ENCODE data around the gene PARP12. TPM values are rescaled to one million over a fixed set of nuclear protein-coding genes. Genes with fewer than 3 reads are reported as not detected.

Gene PARP12
- polyA plus RNA-seq, 1 donor (not counting 4 experiments of a cell fraction or from before 2014, with no cell fraction given) = 66.0 TPM

DNA sequence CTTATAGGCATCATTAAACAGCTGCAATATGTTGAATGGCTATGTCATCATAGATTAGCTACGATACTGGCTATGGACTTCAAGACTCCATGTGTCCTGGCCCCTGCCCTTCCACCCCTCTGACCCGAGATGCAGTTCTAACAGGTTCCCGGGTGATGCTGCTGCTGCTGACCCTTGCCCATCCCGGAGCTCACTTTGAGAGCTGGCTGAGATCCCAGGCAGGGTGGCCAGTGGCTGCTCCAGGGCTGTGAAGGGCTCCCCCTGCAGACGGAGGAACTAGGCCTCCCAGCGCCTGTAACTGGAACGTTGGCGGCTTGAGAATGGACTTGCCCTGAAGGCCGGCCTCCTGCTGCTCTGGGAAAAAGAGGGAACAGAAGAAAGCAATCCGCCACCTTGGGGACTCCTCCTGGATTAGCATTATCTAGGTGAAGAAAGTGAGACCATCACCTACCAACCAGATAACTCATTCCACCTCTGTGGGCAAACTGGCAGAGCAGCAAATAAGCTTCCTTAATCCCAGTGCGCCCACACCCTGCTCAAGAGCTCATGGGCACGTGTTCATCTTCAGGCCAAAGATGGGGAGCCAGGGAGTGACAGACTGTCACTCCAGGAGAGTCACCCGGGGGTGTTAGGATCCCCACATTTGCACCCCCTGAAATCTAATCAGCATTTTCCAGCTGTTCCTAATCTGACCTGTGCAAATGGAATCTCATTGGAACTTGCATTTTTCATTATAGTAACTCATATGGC, 56.8 kb downstream of the PARP12 start:
- no peak overlapping the region for H3K27ac ChIP-seq (ENCODE audit: control insufficient read depth, insufficient read depth, low read length)

GRCh38 chr7:140005341-140005740, 57.4 kb downstream of the PARP12 start:
- no peak overlapping the region for H3K9ac ChIP-seq (ENCODE audit: control insufficient read depth, extremely low read depth, insufficient read depth, low read length)
- FAIRE-seq = no peak

More for the DNA sequence above, 56.8 kb downstream of the PARP12 start:
- TF ChIP-seq EZH2 (IDR thresholded peaks at IDR 0.05; ENCODE audit: low read length) = no peak
- TF ChIP-seq, protein P1, sequence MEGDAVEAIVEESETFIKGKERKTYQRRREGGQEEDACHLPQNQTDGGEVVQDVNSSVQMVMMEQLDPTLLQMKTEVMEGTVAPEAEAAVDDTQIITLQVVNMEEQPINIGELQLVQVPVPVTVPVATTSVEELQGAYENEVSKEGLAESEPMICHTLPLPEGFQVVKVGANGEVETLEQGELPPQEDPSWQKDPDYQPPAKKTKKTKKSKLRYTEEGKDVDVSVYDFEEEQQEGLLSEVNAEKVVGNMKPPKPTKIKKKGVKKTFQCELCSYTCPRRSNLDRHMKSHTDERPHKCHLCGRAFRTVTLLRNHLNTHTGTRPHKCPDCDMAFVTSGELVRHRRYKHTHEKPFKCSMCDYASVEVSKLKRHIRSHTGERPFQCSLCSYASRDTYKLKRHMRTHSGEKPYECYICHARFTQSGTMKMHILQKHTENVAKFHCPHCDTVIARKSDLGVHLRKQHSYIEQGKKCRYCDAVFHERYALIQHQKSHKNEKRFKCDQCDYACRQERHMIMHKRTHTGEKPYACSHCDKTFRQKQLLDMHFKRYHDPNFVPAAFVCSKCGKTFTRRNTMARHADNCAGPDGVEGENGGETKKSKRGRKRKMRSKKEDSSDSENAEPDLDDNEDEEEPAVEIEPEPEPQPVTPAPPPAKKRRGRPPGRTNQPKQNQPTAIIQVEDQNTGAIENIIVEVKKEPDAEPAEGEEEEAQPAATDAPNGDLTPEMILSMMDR (optimal IDR thresholded peaks at IDR 0.05 in 1 of 3, IDR thresholded peaks at IDR 0.05 in 1 of 3, conservative IDR thresholded peaks at IDR 0.05 in 1 of 3; ENCODE audit: extremely low read depth in 1 of 3, insufficient read depth in 2 of 3, low read length in 3 of 3) = peak in 2 of 3 experiments; percentile 43 to 47
- H3K27me3 ChIP-seq (ENCODE audit: control insufficient read depth, extremely low read depth, insufficient read depth, low read length) = no peaks in the 10 kb centered on the region
- no peaks in the 10 kb centered on the region for H4K20me1 ChIP-seq (ENCODE audit: control insufficient read depth, extremely low read depth, insufficient read depth, low read length)
- no peak overlapping the region for H2AFZ ChIP-seq (ENCODE audit: control insufficient read depth, low read length)
- peaks cover 6% of the 10 kb centered on the region for H3K4me1 ChIP-seq (ENCODE audit: control insufficient read depth, extremely low read depth, insufficient read depth, low read length)
- H3K9ac ChIP-seq (ENCODE audit: control insufficient read depth, extremely low read depth, insufficient read depth, low read length) = no peak overlapping the region
- no peaks in the 10 kb centered on the region for H3K9me3 ChIP-seq (ENCODE audit: control insufficient read depth, low read depth, low read length)
- H3K79me2 ChIP-seq (ENCODE audit: control insufficient read depth, insufficient read depth, low read length) = no peaks in the 10 kb centered on the region
- no peaks in the 10 kb centered on the region for H3K9me1 ChIP-seq (ENCODE audit: control insufficient read depth, extremely low read depth, insufficient read depth, low read length)
- no peak overlapping the region for H3K4me2 ChIP-seq (ENCODE audit: control insufficient read depth, extremely low read depth, insufficient read depth, low read depth, low read length)
- dilution Hi-C loops (cut with MboI; ENCODE audit: extremely low pct_ligation_motif_present, low sequenced_read_pairs) = loop anchor here (25.0 kb wide), 1 partner anchor 394 kb away; no protein-coding TSS in a partner anchor
- DNase-seq (ENCODE audit: low read depth, low spot score) = no peak
- H3K4me3 ChIP-seq (ENCODE audit: control insufficient read depth in 2 of 3, extremely low read depth in 1 of 3, insufficient read depth in 2 of 3, low read depth in 1 of 3, low read length in 3 of 3) = no peak overlapping the region
- no peak for FAIRE-seq
- no peaks in the 10 kb centered on the region for H3K36me3 ChIP-seq (ENCODE audit: control insufficient read depth in 2 of 2, extremely low read depth in 1 of 2, insufficient read depth in 2 of 2, low read length in 2 of 2)

More at GRCh38 chr7:140005341-140005740, 57.4 kb downstream of the PARP12 start:
- Histone ChIP-seq H3K4me2 (ENCODE audit: control insufficient read depth, extremely low read depth, insufficient read depth, low read depth, low read length) (no peak overlapping the region), H3K27ac (ENCODE audit: control insufficient read depth, insufficient read depth, low read length) (no peak overlapping the region), H3K36me3 (ENCODE audit: control insufficient read depth in 2 of 2, extremely low read depth in 1 of 2, insufficient read depth in 2 of 2, low read length in 2 of 2) (no peaks in the 10 kb centered on the region), H3K79me2 (ENCODE audit: control insufficient read depth, insufficient read depth, low read length) (no peaks in the 10 kb centered on the region), H2AFZ (ENCODE audit: control insufficient read depth, low read length) (no peak overlapping the region), H3K4me3 (ENCODE audit: control insufficient read depth in 2 of 3, extremely low read depth in 1 of 3, insufficient read depth in 2 of 3, low read depth in 1 of 3, low read length in 3 of 3) (no peak overlapping the region), H3K27me3 (ENCODE audit: control insufficient read depth, extremely low read depth, insufficient read depth, low read length) (no peaks in the 10 kb centered on the region), H3K9me3 (ENCODE audit: control insufficient read depth, low read depth, low read length) (no peaks in the 10 kb centered on the region), H3K4me1 (ENCODE audit: control insufficient read depth, extremely low read depth, insufficient read depth, low read length) (peaks cover 6% of the 10 kb centered on the region), H3K9me1 (ENCODE audit: control insufficient read depth, extremely low read depth, insufficient read depth, low read length) (no peaks in the 10 kb centered on the region), H4K20me1 (ENCODE audit: control insufficient read depth, extremely low read depth, insufficient read depth, low read length) (no peaks in the 10 kb centered on the region)
- DNase-seq (ENCODE audit: low read depth, low spot score) = no peak
- dilution Hi-C loops (cut with MboI; ENCODE audit: extremely low pct_ligation_motif_present, low sequenced_read_pairs) = loop anchor here (25.0 kb wide), 1 partner anchor 393 kb away; no protein-coding TSS in a partner anchor
- TF ChIP-seq, protein P1 (optimal IDR thresholded peaks at IDR 0.05 in 1 of 3, IDR thresholded peaks at IDR 0.05 in 1 of 3, conservative IDR thresholded peaks at IDR 0.05 in 1 of 3; ENCODE audit: extremely low read depth in 1 of 3, insufficient read depth in 2 of 3, low read length in 3 of 3) = no peak
- TF ChIP-seq EZH2 (IDR thresholded peaks at IDR 0.05; ENCODE audit: low read length) = no peak

All from keratinocyte (primary cell).